GM23338 (cell line): Measurements from ENCODE around the gene BPIFB1.

ENCODE experiments used
- EZH2phosphoT487 ChIP-seq: fragments of 200-600 bp; sonication (generic); IDR thresholded peaks from one replicate; pipeline ENCODE4 v1.8.1; 2018; ENCODE audit warnings: antibody characterized with exemption; ENCODE audit not compliant: unreplicated experiment
- POLR2AphosphoS5 ChIP-seq: IDR thresholded peaks from 2 replicates; pipeline ENCODE4 v1.6.1; 2016; ENCODE audit warnings: antibody characterized with exemption, low read depth
- TF ChIP-seq, protein P1 (sequence below): IDR thresholded peaks from 2 replicates; pipeline ENCODE4 v1.6.1; 2016; ENCODE audit warnings: antibody characterized with exemption

DNA sequence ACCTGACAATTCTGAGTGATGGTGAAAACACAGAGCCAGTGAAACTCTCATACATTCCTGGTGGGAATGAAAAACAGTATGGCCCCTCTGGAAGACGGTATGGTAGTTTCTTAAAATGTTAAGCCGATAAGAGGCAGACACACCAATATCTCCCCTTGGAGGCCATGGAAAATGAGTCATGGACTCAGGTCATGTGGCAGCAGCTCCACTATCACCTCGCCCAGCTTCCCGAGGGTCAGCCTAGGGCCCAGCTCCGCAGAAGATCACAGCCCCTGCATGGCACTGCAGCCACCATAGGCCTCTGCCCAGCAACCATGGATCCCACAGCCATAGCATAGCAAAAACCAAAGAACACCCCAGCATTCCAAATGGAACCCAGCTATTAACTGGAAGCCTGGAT, 25.8 kb upstream of the BPIFB1 start:
- TF ChIP-seq POLR2AphosphoS5 = no peak
- no peak for TF ChIP-seq EZH2phosphoT487
- TF ChIP-seq, protein P1, sequence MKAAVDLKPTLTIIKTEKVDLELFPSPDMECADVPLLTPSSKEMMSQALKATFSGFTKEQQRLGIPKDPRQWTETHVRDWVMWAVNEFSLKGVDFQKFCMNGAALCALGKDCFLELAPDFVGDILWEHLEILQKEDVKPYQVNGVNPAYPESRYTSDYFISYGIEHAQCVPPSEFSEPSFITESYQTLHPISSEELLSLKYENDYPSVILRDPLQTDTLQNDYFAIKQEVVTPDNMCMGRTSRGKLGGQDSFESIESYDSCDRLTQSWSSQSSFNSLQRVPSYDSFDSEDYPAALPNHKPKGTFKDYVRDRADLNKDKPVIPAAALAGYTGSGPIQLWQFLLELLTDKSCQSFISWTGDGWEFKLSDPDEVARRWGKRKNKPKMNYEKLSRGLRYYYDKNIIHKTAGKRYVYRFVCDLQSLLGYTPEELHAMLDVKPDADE = no peak
